ENCODE data around the gene ATP6V0D1. TPM values are rescaled to one million over a fixed set of nuclear protein-coding genes. Genes with fewer than 3 reads are reported as not detected.
"Not testable (repeated sequence)": the region's sequence is repeated elsewhere in the genome, so short reads cannot be mapped to it uniquely, and the experiment has no call there.

The ATP6V0D1 gene
- total and polyA plus RNA-seq, 2 of the 4 experiments (the other 2 are of a cell fraction): 112 to 124 TPM

DNA sequence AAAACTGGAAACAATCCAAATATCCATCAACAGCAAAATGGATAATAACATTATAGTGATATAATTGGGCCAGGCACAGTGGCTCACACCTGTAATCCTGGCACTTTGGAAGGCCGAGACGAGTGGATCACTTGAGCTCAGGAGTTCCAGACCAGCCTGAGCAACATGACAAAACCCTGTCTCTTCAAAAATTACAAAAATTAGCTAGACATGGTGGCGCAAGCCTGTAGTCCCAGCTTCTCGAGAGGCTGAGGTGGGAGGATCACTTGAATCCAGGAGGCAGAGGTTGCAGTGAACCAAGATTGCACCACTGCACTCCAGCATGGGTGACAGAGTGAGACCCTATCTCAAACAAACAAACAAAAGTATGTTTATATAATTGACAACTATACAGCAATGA, 6.6 kb upstream of the ATP6V0D1 start:
- H3K27ac ChIP-seq (ENCODE audit: insufficient read depth, low read length); ATAC-seq (ENCODE audit: low read depth); H3K4me3 ChIP-seq (ENCODE audit: insufficient read depth, low read depth, low read length); H3K4ac ChIP-seq (ENCODE audit: low read depth, low read length); H3K4me1 ChIP-seq (ENCODE audit: control insufficient read depth, insufficient read depth, low read length); H3K27me3 ChIP-seq (ENCODE audit: control insufficient read depth, insufficient read depth, low read length); H2AK9ac ChIP-seq (replicated peaks; ENCODE audit: low read depth, low read length, poor library complexity); POLR2A ChIA-PET (ENCODE audit: unreplicated experiment); dilution Hi-C loops (cut with HindIII; ENCODE audit: low sequenced_read_pairs, unreplicated experiment); H4K20me1 ChIP-seq (ENCODE audit: insufficient read depth, low read length); H2BK120ac ChIP-seq (ENCODE audit: low read depth, low read length); H3K9me3 ChIP-seq (ENCODE audit: control insufficient read depth, insufficient read depth, low read length); H3K9me1 ChIP-seq (ENCODE audit: insufficient read depth, low read length); H3K4me2 ChIP-seq (ENCODE audit: low read depth, low read length); BruUV-seq (replicated peaks); H3K14ac ChIP-seq (replicated peaks; ENCODE audit: low read depth, low read length); H3K36me3 ChIP-seq (ENCODE audit: control insufficient read depth, insufficient read depth, low read length); H2BK20ac ChIP-seq (ENCODE audit: low read depth, low read length); H4K5ac ChIP-seq (ENCODE audit: low read depth, low read length); H3K18ac ChIP-seq (ENCODE audit: low read depth, low read length); H2BK5ac ChIP-seq (ENCODE audit: low read depth, low read length, poor library complexity, severe bottlenecking); H3K9ac ChIP-seq (ENCODE audit: low read depth, low read length); H3K56ac ChIP-seq (ENCODE audit: extremely low read depth, insufficient read depth, low read length); DNase-seq; H2BK15ac ChIP-seq (ENCODE audit: low read depth, low read length); in situ Hi-C loops (cut with MboI; ENCODE audit: low sequenced_read_pairs); intact Hi-C loops (cut with micrococcal nuclease); H2AK5ac ChIP-seq (ENCODE audit: low read depth, low read length); H2AFZ ChIP-seq (replicated peaks; ENCODE audit: low read length, poor library complexity); H4K8ac ChIP-seq (ENCODE audit: low read depth in 2 of 2, low read length in 2 of 2); H4K91ac ChIP-seq (ENCODE audit: insufficient read depth, low read depth, low read length); H3K23ac ChIP-seq (ENCODE audit: low read depth, low read length): not testable (repeated sequence)
- WGBS, 2 experiments (ENCODE audit: extremely low coverage in 2 of 2, insufficient read length in 1 of 2): no CpG with 5 or more reads among the region's 4 CpGs
- CTCF ChIA-PET: interaction anchor here (1.7 kb wide), 1 partner anchor 34 kb away, joined by 8 read pairs; no protein-coding TSS in a partner anchor
- peaks cover 0 to 13% of the 10 kb centered on the region in 2 experiments; a peak in 3 of 4 replicates for H3K79me1 ChIP-seq (ENCODE audit: low read depth in 1 of 2, low read length in 2 of 2)
